NCI-H748 treated with DMSO at 0.1 percent for 48 hours (cell line): Measurements from ENCODE around the gene TOMM22.
A peak's percentile ranks its signal among the peaks of the same experiment; 100 is the strongest.
"Not testable (repeated sequence)": the region's sequence is repeated elsewhere in the genome, so short reads cannot be mapped to it uniquely, and the experiment has no call there.

Source experiments
- DNase-seq: peaks from one replicate; lab custom pipeline; 2025; lab: John Stamatoyannopoulos, UW

TOMM22 gene

DNA sequence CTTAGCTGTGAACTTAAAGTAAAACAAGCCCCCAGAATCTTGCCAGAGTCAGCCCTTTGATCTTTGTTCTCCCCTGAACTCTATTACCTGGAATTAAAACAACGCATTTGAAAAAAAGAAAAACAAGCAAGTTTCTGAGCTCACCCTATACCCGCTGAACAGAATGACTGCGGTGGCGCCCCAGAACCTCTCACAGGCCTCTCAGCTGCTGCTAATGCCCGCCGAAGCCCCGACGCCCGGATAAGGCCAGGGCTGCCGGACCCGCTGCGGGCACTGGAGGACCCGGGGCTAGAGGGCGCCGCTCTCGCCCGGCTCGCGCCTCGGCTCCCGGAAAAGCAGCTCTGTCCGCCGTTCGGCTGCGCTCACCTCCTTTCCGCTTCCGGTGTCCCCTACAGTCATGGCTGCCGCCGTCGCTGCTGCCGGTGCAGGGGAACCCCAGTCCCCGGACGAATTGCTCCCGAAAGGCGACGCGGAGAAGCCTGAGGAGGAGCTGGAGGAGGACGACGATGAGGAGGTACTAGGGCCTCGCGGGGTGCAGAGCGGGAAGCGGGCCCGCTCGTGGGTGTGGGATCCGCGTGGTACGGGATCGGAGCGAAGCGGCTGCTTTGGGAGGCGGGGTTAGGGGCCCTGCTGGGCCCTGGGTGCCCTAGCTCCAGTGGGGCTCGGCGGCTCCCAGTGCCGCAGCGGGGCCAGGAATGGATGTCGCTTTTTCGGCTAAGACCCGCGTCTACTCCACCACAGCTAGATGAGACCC is at the start of gene TOMM22:
TOMM22 (plus strand) TSS at position 376 of the 754 bp plus-strand sequence; CDS start at position 398, 22 bp downstream.
- peak; percentile 57 for DNase-seq

DNA sequence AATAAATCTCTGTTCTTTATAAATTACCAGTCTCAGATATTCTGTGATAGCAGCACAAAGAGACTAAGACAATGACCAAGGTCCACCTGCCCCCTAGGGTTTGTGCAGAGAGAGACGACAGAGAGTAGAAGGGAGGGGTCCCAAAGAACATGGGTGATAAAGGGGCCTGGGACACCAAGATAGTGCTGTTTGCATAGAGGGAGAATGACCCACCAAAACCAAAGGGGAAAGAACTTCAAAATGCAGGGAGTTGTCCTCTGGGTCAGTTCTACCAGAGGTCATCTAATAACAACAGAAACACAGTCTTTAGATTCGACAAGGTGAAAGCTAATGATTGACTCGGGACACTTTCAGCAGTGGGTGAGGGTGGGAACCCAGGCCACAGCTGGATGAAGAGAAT is 49.2 kb upstream of the TOMM22 start:
- DNase-seq, result no peak

DNA sequence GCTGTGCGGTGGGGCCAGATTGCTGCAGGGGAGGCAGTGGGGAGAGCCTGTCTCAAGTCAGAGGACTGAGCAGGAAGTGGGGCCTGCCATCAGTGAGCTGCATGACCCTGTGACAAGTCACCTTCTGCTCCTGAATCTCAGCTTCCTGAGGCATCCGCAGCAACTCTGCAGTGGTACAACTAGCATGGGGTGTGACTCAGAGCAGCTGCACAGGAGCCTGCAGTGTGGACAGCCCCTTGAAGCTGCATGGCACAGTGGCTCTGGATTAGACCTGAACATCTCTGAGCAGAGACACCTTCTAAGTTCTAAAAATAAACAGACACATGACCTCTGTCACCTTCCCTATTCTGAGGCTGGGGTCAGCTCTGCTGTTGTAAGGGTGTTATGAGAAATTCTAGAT is 43.5 kb upstream of the TOMM22 start:
- DNase-seq, result no peak

DNA sequence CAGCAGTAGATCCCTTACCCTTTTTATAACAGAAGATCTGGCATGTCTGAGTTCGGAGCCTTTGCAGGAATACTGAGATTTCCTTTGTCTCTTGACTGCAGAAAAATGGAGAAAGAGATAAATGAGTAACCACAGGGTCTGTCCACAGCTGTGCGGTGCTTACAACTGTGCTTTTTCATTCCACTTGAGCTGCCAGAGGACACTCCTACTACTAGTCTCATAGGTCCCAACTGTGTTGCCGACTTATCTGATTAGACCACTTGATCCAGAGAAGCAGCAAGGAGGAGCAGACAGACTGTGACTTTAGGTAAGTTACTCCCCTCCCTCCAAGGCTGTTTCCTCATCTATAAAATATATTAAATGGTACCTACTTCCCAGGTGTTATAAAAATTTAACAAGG is 43.0 kb upstream of the TOMM22 start:
- DNase-seq, result no peak

DNA sequence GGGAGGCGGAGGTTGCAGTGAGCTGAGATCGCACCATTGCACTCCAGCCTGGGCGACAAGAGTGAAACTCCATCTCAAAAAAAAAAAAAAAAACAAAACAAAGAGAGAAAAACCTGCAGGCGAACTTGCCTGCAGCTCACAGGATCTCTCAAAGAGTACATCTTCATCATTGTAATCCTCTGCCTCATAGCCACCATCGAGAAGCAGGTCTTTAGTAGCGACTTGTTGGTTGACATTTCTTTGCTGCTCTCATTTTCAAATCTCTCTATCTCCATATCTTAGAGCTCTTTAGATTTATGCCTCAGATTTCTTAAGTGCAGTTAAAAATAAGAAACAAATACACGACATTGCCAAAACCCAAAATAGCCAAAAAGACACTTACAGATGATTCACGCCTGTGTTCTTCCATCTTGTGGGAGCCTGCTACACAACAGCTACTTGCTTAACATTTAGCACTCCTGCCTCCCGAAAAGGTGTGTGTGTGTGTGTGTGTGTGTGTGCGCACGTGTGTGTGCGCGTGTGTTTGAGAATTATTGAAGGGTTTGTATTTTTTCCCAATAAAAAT is 40.2 kb upstream of the TOMM22 start:
- DNase-seq, result no peak

DNA sequence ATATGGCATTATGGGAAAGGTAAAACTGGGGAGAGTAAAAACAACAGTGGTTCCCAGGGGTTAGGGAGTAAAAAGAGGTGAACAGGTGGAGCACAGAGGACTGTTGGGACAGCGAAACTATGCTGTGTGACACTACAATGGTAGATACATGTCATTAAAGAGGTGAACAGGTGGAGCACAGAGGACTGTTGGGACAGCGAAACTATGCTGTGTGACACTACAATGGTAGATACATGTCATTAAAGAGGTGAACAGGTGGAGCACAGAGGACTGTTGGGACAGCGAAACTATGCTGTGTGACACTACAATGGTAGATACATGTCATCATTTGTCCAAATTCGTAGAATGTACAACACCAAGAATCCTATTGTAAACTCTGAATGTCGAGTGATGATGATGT is 37.5 kb upstream of the TOMM22 start:
- DNase-seq, result not testable (repeated sequence)

DNA sequence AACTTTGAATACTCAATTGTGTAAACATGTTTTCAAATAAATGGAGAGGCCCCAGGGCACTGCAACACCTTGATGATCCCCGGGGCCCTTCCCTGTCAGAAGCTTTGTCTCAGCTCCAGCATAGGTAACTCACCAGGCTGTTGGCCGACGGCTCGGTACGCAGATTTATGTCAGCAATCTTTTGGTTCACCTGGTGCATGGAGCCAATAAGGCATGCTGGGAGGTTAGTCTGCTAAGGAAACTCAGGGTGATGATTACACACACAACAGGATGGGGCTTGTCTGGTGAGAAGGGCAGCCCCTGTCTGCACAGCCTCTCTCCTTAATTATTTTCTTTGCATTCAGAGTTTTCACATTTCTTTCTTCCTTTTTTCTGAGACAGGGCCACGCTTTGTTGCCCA is 36.3 kb upstream of the TOMM22 start:
- DNase-seq, result no peak

DNA sequence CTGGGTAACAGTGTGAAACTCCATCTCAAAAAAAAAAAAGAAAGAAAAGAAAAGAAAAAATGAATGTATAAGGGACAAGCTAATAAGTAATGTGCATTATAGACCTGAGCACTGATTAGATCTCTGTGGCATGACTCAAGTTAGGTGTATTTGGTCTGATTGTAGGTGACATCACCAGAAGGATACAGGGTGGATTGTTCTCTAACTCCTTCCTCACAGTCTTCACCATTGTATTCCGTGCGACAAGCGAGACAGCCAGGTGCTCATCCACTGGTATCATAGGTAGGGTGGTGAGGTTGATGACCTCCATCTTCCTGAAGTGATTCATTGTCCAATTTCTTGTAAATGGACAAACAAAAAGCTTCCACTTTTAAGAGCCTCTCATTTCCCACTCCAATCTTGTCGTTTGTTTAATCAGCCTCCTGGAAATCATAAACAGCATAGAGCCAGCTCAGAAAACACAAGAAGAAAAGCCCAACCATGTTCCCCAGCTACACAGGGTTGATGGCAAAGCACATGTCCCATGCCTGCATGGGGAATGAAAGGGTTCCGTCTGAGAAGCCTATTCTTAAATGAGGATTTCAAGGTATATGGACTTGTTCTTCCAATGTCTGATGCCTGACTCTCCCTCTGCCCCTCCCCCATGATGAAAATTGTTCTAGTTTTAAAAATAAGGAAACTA is 31.8 kb upstream of the TOMM22 start:
- DNase-seq, result no peak

DNA sequence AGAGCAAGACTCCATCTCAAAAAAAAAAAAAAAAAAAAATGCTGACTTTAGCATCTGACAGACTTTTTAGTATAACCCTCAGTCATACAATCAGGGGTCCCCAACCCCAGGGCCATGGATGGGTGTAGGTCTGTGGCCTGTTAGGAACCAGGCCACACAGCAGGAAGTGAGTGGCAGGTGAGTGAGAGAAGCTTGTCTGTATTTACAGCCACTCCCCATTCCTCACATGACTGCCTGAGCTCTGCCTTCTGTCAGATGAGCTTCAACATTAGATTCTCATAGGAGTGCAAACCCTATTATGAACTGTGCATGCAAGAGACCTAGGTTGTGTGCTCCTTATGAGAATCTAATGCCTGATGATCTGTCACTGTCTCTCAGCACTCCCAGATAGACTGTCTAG is 28.9 kb upstream of the TOMM22 start:
- DNase-seq, result no peak

DNA sequence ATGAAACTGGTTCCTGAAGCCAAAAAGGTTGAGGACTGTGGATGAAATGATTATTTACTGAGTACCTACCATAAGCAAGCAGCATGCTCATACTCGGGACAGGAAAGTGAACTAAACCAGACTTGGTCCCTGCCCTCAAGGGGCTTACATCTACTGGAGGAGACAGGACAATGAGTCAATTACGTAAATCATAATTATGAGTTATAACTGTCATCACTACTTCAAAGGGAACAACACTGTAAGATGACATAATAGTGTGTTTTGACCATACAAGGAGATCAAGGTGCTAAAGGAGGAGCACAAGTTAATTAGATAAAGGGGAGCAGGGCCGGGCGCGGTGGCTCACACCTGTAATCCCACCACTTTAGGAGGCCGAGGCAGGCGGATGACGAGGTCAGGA is 28.0 kb upstream of the TOMM22 start:
- no peak for DNase-seq

DNA sequence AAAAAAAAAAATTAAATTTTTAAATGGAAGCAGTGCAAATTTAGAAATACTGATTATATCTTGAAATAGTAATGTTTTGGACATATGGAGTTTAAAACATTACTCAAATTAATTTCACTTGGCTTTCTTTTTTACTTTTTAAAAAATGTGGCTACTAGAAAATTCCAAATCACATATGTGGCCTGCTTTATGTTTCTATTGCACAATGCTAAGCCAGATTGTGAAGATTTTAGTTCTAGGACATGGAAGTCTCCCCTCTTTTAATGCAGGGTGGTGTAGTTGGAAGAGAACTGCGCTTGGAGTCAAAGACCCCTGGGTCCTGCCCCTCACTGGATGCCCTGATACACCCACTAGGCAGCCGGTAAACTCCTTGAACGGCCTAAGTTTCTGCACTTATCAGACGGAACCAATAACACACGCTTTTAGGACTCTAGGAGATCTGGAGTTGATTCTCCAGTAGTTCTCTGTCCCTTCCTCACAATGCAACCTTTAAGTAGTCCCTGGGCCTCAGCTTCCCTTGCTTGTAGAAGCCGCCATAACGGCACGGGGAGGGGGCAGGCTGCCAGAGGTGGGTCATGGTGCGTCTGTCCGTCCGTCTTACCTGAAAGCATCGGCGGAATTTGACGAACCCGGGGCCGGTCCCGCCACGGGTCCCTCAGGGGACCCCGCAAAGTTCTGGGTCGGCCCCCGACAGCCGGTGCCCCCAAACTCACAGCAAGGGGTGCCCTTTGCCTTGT is 26.1 kb upstream of the TOMM22 start:
- DNase-seq, result peak; percentile 27

DNA sequence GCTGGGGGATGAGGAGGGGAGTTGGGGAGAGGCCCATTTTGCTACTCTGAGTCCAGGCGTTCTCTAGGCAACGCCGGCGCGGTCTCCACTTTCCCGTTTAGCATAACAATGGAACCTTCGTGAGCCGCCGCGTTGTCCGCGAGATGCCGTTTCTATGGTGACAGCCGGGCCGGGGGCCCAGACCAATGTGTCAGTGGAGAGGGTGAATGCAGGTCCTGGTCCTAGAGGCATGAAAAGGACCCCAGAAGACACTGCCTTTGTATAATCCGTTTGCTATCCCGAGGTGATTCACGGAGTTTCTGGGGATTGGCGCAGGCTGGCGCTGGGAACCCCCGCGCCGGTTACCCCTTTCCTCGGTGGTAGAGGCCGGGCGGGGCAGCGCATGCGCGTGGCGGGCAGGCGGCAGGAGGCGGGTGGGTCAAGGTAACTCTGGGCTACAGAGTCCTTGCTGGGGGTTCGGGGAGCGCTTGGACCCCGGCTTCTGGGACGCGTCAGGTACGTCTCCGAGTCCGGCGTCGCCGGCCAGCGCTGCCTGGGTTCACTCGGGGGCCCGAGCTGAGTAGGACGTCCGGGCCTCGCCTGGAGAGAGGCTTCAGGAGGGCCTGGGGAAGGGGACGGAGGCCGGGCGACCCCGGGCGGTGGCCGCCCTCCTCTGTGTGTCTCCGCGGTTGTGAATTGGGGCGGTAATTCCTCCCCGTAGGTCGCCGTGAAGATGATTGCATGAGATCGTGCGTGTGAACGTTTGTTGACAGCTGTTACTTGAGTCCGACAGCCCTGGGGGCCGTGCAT is 25.3 kb upstream of the TOMM22 start, which contains the start of the genes CBY1 and FAM227A:
CBY1 (plus strand) TSS at position 383 of the 789 bp plus-strand sequence. CDS start 11,417 bp downstream, outside the sequence.
FAM227A (minus strand) TSS at position 137 of the 789 bp plus-strand sequence. CDS start 6,224 bp downstream, outside the sequence.
- peak; percentile 75 for DNase-seq

DNA sequence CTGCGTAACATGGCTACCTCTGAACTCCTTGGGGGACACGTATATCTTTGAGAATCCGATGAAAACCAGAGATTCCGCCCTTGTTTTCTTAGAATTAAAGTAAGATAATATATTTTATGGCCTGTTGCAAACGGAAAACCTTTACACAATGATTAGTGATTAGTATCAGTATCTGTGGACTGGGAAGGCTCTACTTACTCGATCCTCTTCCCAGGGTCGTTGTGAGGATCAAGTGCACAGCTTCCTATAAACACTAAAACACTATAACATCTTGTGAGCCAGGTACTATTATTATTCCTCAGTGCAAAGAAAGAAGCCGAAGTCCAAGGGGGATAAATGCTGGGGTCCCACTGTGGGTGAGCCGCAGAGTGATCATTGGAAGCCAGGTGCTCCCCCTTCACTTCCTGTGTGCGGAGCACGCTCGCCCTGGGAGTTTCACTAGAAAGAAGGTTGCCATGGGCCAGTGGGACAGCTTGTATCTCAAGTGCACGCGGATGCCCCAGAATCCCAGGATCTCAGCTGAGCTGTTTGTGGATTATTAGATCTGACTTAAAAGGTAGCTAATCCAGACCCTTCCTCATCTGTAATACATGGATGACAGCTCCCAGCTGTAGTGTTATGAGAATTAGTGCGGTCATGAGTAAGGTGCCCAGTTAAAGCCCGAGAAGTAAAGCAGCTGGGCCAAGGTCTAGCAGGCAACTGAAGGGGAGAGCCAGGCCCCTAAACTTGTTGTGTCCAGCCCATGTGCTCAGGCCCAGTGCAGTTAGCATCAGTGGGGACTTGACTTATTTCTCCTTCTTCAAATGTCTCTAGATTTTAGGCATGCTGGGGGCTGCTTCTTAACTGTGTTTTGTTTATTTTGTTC is 24.5 kb upstream of the TOMM22 start:
- peak; percentile 1 for DNase-seq

DNA sequence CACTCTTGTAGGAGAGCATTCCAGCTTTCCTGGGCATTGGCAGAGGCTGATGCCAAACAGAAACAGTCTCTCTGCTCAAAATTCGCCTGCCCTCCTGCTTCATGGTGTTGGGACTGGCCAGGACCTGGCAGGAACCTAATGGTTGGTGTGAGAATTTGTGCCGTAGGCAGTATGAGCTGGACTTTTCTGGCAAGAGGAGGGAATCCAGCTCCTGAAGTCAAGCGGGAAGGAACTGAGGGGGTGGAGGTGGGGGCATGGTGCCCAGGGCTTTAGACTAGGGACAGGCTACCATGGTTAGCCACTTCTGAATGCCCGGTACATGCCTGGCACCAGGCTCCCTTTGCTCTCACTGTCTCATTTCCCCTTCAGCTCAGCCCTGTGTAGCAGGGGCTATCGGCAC is 6.9 kb upstream of the TOMM22 start:
- no peak for DNase-seq

DNA sequence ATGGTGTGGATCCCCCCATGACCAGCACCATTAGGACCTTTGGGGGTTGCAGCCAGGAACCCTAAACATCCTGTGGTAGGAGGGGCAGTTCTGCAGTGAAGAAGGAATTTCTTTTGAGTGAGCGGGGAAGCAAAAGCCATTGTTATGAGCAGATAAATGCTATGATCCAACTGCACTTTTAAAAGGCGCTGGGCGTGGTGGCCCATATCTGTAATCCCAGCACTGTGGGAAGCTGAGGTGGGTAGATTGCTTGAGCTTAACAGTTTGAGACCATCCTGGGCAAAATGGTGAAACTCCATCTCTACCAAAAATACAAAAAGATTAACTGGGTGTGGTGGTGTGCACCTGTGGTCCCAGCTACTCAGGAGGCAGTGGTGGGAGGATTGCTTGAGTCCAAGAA is 5.9 kb upstream of the TOMM22 start:
- no peak for DNase-seq

DNA sequence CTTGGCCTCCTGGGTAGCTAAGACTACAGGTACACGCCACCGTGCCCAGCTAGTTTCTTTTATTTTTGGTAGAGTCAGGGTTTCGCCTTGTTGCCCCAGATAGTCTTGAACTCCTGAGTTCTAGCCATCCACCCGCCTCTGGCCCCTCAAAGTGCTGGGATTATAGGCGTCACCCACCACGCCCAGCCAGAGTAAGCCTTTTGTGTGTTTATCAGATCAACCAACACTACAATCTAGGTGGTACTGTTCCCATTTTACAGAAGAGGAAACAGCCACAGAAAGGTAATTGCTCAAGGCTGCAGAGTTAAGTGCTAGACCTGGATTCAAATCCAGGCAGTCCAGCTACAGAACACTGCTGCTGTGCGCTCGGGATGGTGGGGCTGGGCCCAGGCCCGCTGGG is 3.1 kb downstream of the TOMM22 start:
- no peak for DNase-seq

DNA sequence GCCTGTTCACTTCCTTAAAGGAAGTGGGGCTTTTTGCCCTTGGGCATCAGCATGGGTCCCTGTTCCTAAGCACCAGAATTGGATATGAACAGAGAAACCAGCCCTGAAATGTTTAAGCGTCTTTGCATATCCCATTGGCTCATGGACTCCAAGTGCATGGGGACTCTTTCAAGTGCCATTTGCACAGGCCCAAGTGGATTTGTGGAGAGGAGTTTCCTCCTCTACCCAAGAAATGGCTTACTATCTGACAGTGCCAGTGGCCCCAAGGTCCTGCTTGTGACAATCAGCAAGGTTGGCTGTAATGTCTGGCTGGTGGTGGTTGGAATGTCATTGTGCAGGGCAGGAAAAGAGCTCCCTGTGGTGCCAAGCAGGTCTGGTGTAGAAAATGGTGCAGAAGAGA is 4.0 kb downstream of the TOMM22 start:
- DNase-seq, result no peak

DNA sequence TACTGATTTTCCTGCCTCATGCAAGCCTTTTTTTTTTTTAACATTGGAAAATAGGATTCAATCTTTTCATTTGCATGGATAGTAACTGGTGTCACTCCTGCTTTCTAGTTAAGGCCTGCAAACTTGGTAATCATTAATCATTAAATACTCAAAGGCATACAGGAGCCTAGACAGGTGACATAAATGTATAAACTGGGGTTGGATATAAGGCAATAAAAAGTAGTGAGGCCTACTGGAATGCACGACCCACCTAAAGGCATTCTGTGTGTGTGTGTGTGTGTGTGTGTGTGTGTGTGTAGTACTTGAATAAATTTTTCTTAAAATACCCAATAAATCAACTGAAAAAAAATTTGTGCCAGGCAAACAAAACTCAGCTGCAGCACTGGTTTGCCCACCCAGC is 7.9 kb downstream of the TOMM22 start:
- no peak for DNase-seq

DNA sequence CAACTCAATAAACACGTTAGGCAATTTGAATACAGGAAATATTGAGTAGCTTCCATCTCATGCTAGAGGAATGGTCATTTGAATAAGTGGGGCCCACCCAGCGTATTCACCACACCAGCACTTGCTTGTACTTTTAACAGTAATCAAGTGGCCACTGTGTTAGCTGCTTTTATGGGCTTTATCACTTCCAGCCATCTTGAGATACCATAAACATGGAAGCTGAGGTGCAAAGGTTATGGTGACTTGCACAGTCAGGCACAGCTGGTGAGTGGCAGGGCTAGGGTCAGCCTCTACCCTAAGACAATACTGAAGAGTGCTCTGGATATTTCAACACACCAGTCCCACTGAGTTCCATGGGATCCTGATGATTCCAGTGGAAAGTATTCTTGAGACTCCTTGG is 12.3 kb downstream of the TOMM22 start:
- no peak for DNase-seq

DNA sequence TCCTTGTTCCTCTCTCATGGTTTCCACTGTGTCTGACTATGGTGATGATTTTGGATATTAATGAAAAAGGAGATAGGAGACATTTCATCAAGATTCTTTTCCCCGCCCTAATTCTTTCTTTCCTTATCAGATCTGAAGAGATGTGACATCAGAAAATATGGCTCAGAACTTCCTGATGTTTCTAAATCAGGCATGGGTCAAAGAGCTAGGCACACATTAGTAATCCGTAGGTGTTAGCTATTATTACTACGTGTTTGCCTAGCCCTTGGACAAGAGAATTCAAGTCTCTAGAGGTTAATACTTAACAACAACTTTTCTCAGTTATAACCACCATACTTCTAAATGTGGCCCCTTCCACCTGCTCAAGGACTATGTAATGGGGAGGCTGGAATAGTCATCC is 13.2 kb downstream of the TOMM22 start:
- no peak for DNase-seq
